Breast epithelium (tissue), 4 donors: Measurements from ENCODE around the gene TLK1. TPM values are rescaled to one million over a fixed set of nuclear protein-coding genes. Genes with fewer than 3 reads are reported as not detected.

Source experiments
- DNase-seq, 2 donors: peaks; one replicate each; pipeline ENCODE4 v3.0.0-alpha.2; 2019; ENCODE audit warnings: low spot score in 2 of 2
- H3K27ac ChIP-seq, 2 donors: fragments of 200-600 bp; sonication (generic) in 1 of 2; one replicate each; pipeline ENCODE4 v1.5.1; 2016 to 2019; ENCODE audit warnings: mild to moderate bottlenecking in 1 of 2
- H3K27me3 ChIP-seq, 2 donors: fragments of 200-600 bp; sonication (generic) in 1 of 2; one replicate each; pipeline versions ENCODE4 v1.5.1 to v1.6.0; 2017 to 2019; ENCODE audit warnings: control low read depth in 1 of 2, mild to moderate bottlenecking in 1 of 2
- H3K36me3 ChIP-seq: fragments of 200-600 bp; one replicate; pipeline ENCODE4 v1.5.1; 2019
- H3K4me1 ChIP-seq, 2 donors: fragments of 200-600 bp; sonication (generic); one replicate each; pipeline ENCODE4 v1.5.1; 2016 to 2019; ENCODE audit warnings: control low read depth in 1 of 2
- H3K4me3 ChIP-seq, 3 donors: fragments of 200-600 bp; sonication (generic); 1 replicate in 2 of 3; 2 replicates in 1 of 3; pipeline ENCODE4 v1.5.1; 2016 to 2019; ENCODE audit warnings: mild to moderate bottlenecking in 3 of 3, moderate library complexity in 2 of 3
- H3K9me3 ChIP-seq, 2 donors: fragments of 200-600 bp; sonication (generic) in 1 of 2; one replicate each; pipeline ENCODE4 v1.5.1; 2016 to 2019; ENCODE audit warnings: control low read depth in 1 of 2
- CTCF ChIP-seq, 3 donors: fragments of 450-650 bp; IDR thresholded peaks; one replicate each; pipeline ENCODE4 v1.5.1; 2016 to 2017; ENCODE audit warnings: antibody characterized with exemption in 3 of 3, mild to moderate bottlenecking in 3 of 3, moderate library complexity in 3 of 3
- POLR2A ChIP-seq: fragments of 450-650 bp; IDR thresholded peaks from one replicate; pipeline ENCODE4 v1.6.1; 2016; ENCODE audit warnings: antibody characterized with exemption, mild to moderate bottlenecking, moderate library complexity
- POLR2AphosphoS5 ChIP-seq, 3 donors: sonication (generic); formaldehyde crosslinking; IDR thresholded peaks; one replicate each; pipeline ENCODE4 v1.6.1; 2017; ENCODE audit warnings: antibody characterized with exemption in 3 of 3
- intact Hi-C: fragments of 100-400 bp; cut with DNase I; formaldehyde crosslinking; loops from one replicate; pipeline ENCODE4 v1.15.1; 2023; ENCODE audit warnings: low total_unique reads
- total RNA-seq, 3 donors: library from RNA; depleted of rRNA; stranded (reverse); fragments of >200 nt; gene quantifications; one replicate each; pipeline ENCODE4 v1.1.0, GENCODE V29; 2016

TLK1 gene
- total RNA-seq, 3 donors from 2014 or later = 34.1 to 45.7 (median 40.6) TPM

- no peak for DNase-seq
- H3K27ac ChIP-seq = no peak overlapping the region
- H3K27me3 ChIP-seq = no peaks in the 10 kb centered on the region
- TF ChIP-seq POLR2A = no peak
- no peak for TF ChIP-seq POLR2AphosphoS5 (IDR thresholded peaks at IDR 0.05)
- TF ChIP-seq CTCF (IDR thresholded peaks at IDR 0.05) = no peak
- no peaks in the 10 kb centered on the region for H3K4me1 ChIP-seq
- H3K4me3 ChIP-seq = no peak overlapping the region
- intact Hi-C loops = no loop called here
- H3K9me3 ChIP-seq = no peaks in the 10 kb centered on the region
- H3K36me3 ChIP-seq = no peaks in the 10 kb centered on the region
Measured at GRCh38 chr2:170944545-170944944, 216.1 kb downstream of the TLK1 start.

GRCh38 chr2:170943596-170943995, 217.1 kb downstream of the TLK1 start:
- Histone ChIP-seq H3K36me3 (no peaks in the 10 kb centered on the region), H3K9me3 (no peaks in the 10 kb centered on the region), H3K4me3 (no peak overlapping the region), H3K27me3 (no peaks in the 10 kb centered on the region), H3K27ac (no peak overlapping the region), H3K4me1 (no peaks in the 10 kb centered on the region)
- TF ChIP-seq CTCF (IDR thresholded peaks at IDR 0.05) = no peak
- no peak for TF ChIP-seq POLR2A
- TF ChIP-seq POLR2AphosphoS5 (IDR thresholded peaks at IDR 0.05) = no peak
- intact Hi-C loops = no loop called here
- no peak for DNase-seq

GRCh38 chr2:170943041-170943440, 217.7 kb downstream of the TLK1 start:
- no peaks in the 10 kb centered on the region for H3K4me1 ChIP-seq
- no peak overlapping the region for H3K27ac ChIP-seq
- no peak for TF ChIP-seq POLR2A
- no peak for TF ChIP-seq POLR2AphosphoS5 (IDR thresholded peaks at IDR 0.05)
- TF ChIP-seq CTCF (IDR thresholded peaks at IDR 0.05) = no peak
- intact Hi-C loops = no loop called here
- no peaks in the 10 kb centered on the region for H3K27me3 ChIP-seq
- H3K36me3 ChIP-seq = no peaks in the 10 kb centered on the region
- H3K4me3 ChIP-seq = no peak overlapping the region
- DNase-seq = no peak
- no peaks in the 10 kb centered on the region for H3K9me3 ChIP-seq

GRCh38 chr2:170942615-170943014, 218.1 kb downstream of the TLK1 start:
- Histone ChIP-seq H3K4me3 (no peak overlapping the region), H3K27me3 (no peaks in the 10 kb centered on the region), H3K27ac (no peak overlapping the region), H3K9me3 (no peaks in the 10 kb centered on the region), H3K36me3 (no peaks in the 10 kb centered on the region), H3K4me1 (no peaks in the 10 kb centered on the region)
- TF ChIP-seq POLR2AphosphoS5 (IDR thresholded peaks at IDR 0.05) (no peak), POLR2A (no peak), CTCF (IDR thresholded peaks at IDR 0.05) (no peak)
- DNase-seq = no peak
- intact Hi-C loops = no loop called here

Other genes with a start within 250 kb of the TLK1 start
- gene GORASP2, start 231.6 kb downstream of the TLK1 start, total RNA-seq = 10 to 100 TPM; 31.4 to 56.5 (median 45.2) TPM